NCI-H524 (cell line): Measurements from ENCODE around the gene TMX2.
A peak's percentile ranks its signal among the peaks of the same experiment; 100 is the strongest.

Experiments
- DNase-seq, 2 experiments: peaks; one replicate each; lab custom pipeline; 2025; lab: John Stamatoyannopoulos, UW

Gene TMX2

GRCh38 chr11:57764972-57765371 is 52.6 kb downstream of the TMX2 start:
- no peak for DNase-seq

GRCh38 chr11:57770793-57771192 is 58.4 kb downstream of the TMX2 start:
- DNase-seq = no peak

GRCh38 chr11:57771365-57771764 is 59.0 kb downstream of the TMX2 start:
- DNase-seq = no peak

- DNase-seq = no peak
Measured at GRCh38 chr11:57772562-57772961, 60.2 kb downstream of the TMX2 start.

- no peak for DNase-seq
Measured at GRCh38 chr11:57773026-57773598, 60.7 kb downstream of the TMX2 start.

GRCh38 chr11:57775491-57775890 is 63.1 kb downstream of the TMX2 start:
- no peak for DNase-seq

- peak; percentile 25 to 72 for DNase-seq
Measured at GRCh38 chr11:57776031-57776521, 63.7 kb downstream of the TMX2 start.

DNA sequence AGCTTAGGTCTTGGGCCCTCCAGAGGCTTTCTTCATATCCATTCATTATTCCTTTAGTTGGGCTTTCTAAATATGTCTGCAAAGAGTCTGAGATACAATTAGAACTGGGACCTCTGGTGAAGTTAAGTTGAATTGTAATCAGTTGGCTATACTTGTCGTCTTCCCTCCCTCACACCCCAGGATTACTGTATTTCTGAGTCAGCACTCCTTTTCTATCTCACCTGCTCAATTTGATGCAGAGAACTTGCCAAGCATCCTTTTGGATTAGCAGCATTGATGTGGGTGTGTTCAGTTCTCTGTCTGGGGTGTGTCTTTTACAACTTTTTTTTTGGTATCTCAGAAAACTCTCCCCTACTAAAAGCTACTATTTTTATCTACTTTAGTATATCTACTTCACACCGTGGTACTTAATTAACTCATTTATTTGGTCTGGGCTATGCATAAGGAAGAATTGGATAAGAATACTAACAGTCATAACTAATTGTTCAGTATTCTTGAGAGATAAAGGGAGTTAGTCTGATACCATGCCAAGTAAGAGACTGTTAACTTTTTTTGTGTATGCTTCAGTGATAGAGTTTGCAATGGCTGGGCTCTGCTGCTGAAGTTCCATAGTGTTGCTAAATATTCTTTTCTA is 64.3 kb downstream of the TMX2 start:
- no peak for DNase-seq

DNA sequence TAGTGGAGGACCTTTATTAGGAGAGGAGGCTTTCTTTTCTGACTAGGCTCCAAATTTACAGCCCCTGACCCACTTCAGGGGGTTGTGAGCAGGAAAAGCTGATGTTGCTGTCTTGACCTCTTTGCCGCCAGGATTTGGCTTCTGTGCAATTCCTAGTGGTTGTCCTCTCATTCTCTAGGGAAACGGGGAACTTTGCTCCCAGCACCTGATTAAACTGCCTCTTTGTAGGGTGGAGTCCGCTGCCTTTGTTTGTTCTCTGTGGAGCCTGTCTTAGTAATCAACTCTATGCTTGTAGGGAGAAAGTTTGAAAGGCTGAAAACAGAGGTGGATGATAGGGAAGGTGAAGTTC is 65.5 kb downstream of the TMX2 start:
- no peak for DNase-seq

DNA sequence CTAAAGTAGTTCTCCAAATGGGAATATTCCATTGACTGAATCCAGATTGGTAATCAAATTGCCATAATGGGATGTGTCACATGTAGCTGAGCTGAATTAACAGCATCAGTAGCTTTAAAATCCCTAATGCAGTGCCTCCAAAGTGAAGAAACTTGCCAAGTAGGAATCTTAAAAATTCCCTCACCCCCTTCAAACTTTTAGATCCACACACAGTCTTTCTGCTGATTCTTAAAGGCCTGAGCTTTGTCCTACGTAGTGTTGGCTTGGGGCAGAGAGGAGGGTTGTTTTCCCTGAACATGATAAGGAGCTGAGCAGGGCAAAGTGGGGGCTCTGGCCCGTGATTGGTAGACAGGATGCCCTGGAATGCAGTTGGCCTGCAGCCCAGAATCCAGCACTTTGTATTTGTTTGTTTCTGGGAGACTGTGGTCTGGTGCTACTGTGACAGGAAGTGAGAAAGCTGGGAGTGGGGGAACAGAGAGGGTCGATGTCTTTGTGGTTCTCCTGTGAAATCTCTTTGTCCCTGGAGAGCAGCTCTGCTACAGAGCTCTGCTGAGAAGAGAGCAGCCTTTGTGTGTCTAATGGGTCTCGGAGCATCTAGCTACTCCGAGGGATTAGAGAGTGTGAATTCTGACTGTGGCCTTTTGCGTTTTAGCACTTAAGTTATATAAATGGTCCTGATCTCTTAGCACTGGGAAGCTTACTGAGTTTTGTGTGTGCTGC is 66.1 kb downstream of the TMX2 start:
- DNase-seq = no peak

DNA sequence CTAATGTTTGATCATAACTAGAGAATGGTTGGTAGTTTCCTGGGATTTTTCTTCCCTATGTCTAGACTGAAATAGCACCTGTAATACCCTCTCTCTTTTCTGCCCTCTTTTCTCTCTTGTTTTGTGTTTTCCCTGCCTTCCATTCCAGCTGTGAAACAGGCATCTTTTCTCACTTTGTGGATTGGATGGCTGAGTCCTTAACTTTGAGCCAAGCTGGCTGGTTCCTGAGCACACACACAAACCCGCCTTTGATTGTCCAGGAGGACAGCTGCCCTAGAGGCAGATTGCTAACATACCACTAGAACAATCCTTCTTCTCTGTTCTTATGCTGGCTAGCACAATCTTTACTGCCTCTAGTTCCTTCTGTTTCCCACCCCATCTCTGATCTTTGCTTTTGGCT is 66.9 kb downstream of the TMX2 start:
- DNase-seq = no peak

- DNase-seq = no peak
Measured at GRCh38 chr11:57781529-57781943, 69.1 kb downstream of the TMX2 start.

DNA sequence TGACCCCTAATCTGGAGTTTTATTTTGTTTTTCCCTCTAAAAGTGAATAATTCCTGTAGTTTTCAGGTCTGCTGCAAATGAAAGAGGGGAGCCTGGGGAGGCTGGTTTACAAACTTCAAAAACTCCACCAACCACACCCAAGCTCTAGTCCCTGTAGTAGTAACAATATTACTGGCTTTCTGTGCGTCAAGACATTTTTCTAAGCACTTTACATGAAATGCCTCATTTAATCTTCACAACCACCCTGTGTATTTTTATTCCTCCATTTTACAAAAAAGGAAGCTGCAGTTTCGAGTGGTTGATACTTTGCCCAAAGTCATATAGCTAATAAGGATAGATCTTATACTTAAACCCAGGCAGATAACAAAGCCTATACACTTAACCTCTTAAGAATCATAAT is 72.7 kb downstream of the TMX2 start:
- DNase-seq = no peak

GRCh38 chr11:57786436-57786835 is 74.0 kb downstream of the TMX2 start:
- DNase-seq = no peak

- DNase-seq = no peak
Measured at GRCh38 chr11:57787006-57787604, 74.7 kb downstream of the TMX2 start.

DNA sequence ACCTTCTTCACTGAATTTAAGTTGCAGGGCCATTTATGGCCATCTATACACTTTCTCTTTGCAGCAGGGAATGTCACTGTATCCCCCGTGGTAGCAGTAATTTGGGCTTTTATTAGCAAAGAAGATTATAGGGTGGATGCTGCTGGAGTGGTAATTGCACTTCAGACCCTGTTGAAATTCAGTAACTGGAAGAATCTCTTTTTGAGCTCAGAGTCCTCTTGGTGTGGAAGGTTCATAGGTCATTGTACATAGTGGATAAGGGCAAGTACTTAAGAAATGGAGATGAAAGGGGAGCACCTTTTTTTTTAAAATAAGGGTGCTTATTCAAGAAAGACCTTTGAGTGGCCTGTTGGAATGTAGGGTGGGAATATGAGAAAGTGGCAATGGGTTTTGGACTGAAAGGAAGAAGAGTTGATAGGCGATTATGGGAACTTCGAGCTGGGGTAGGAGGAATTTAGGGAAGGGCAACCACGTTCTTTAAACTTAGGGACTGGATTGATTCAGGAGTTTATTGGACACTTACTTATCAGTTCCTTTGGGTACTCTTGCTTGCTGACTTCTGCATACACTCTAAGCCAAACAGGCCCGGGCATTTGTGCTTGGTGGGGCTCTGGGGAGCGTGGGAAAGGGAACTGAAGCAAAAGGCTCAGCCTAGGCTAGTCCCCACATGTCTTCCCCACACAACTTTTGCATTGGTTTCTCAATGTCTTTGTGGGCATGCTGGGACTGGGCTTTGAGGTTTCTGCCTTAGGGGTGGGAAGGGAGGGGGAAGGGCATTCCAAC is 75.7 kb downstream of the TMX2 start:
- DNase-seq = no peak

- DNase-seq = no peak
Measured at GRCh38 chr11:57788703-57789088, 76.3 kb downstream of the TMX2 start.
